T-helper 1 cell treated with Interleukin-12 subunit alpha and Interleukin-12 subunit beta and Interleukin-4 antibody, amounts not matched to agents 30 ng/mL and 1 ng/mL, for 36 hours (primary cell): ENCODE results near the gene ZNF766. TPM values are rescaled to one million over a fixed set of nuclear protein-coding genes. Genes with fewer than 3 reads are reported as not detected.
"Not testable (repeated sequence)": the region's sequence is repeated elsewhere in the genome, so short reads cannot be mapped to it uniquely, and the experiment has no call there.

Experiments used
- intact Hi-C: fragments of 100-400 bp; cut with micrococcal nuclease; formaldehyde crosslinking; loops from one replicate; pipeline ENCODE4 v1.15.1; 2024
- total RNA-seq: library from RNA; stranded (reverse); gene quantifications from 2 replicates; pipeline ENCODE4 v1.2.3, GENCODE V29; 2022

ZNF766 gene
- total RNA-seq, result 15.9 and 18.4 TPM in 2 replicates

- intact Hi-C loops, result loop anchor here (1.0 to 2.0 kb wide), 20 partner anchors 28 to 1198 kb away; partner anchors contain the start of genes ZNF160, ZNF468, ZNF480 and ZNF525
Observed at GRCh38 chr19:52269338-52270261, at the start of gene ZNF766. TSS of gene ZNF766 (plus strand) at chr19:52269587. CDS start at chr19:52269614, 27 bp downstream.

GRCh38 chr19:52219611-52220010 is 49.8 kb upstream of the ZNF766 start:
- intact Hi-C loops, result no loop called here

GRCh38 chr19:52221031-52221430 is 48.4 kb upstream of the ZNF766 start:
- intact Hi-C loops, result no loop called here

DNA sequence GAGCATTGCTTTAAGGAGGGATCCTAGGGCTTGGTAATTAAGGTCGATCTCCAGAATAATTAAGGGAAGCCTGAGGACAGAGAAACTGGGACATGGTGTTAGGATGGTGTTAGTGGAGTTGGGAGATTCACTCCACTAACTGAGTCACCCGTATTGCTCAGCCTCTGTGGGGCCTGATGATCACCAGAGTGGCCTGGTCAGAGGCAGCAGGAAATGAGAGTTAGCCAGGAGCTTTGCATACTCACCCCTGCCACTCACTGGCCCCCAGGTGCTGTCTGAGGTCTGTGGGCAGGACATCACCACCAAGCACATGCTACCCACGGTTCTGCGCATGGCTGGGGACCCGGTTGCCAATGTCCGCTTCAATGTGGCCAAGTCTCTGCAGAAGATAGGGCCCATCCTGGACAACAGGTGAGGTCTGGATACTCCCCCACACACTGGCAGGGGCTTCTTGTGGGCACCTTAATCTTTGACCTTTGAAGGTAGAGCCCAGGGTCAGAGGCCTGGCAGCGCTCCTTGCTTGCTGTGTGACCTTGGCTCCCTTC is 47.5 kb upstream of the ZNF766 start:
- intact Hi-C loops, result no loop called here

DNA sequence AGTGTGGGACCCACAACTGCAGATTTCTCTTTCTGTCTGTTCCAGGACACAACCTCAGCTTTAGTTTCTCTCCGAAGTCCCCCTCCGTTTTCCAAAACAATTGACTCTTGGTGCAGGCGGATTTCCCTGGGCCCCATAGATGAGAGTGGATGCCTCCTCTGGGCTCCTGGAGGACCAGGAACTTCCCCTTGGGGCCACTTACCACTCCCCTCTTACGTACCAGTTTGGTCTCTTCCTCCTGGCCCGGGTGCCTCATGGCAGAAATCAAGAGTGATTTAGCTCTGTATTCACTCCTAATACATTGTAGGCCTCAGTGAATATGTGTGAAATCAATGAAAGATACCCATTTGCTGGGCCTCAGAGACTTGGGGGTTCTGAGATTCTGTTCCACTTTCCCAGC is 45.2 kb upstream of the ZNF766 start:
- intact Hi-C loops, result no loop called here

DNA sequence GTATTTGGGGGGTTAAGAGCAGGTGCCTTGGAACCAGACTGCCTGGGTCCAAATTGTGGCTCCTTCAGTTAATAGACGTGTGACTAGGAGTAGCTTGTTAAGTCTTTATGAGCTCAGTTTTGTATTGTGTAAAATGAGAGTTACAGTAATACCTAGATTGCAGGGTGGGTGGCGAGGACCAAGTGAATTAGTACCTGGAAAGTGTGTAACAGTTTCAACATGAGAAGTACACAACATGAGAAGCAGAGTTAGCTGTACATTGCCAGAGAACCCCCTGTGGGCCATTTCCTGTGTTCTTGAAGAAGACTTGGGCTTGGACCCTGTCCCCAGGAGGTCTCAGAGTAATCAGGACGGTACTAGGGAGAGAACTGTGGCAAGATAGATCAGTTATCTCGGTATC is 42.7 kb upstream of the ZNF766 start:
- intact Hi-C loops, result no loop called here

GRCh38 chr19:52227196-52227940 is 42.0 kb upstream of the ZNF766 start:
- intact Hi-C loops, result no loop called here

DNA sequence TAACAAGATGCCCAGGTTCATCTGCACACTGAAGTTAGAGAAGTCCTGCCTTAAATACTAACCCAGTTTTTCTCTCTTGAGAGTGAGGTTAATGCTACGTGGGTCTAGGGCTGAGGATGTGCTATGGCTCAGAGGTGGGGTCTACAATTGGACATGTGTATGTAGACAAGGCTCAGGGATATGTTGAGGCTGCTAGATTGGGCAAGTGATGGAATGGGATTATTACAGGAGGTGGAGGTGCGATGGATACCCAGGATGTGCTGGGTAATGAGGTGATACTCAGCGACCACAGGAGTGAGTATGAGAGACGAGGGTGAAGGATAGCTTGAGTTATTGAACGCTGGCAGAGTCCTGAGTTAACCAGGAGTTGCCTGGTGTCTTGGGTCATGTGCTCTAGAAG is 41.4 kb upstream of the ZNF766 start:
- intact Hi-C loops, result no loop called here

DNA sequence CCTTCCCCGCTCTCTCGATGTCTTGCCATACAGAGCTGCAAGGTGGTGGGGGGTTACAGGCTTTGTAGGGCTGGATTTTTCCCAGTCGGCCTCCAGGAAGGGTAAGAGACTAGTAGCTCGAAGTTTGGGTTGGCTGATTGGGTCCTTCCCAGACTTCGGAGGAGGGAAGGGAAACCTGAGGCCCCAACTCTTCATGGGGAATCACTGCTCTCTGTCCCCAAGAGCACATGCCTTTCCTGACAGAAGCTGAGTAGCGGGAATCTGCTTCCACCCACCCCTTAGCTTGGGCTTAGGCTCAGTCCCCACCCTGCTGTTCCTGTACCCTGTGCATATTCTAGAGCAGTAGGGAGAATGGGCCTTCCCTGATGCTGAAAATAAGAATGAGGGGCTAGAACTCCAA is 39.9 kb upstream of the ZNF766 start:
- intact Hi-C loops, result no loop called here

DNA sequence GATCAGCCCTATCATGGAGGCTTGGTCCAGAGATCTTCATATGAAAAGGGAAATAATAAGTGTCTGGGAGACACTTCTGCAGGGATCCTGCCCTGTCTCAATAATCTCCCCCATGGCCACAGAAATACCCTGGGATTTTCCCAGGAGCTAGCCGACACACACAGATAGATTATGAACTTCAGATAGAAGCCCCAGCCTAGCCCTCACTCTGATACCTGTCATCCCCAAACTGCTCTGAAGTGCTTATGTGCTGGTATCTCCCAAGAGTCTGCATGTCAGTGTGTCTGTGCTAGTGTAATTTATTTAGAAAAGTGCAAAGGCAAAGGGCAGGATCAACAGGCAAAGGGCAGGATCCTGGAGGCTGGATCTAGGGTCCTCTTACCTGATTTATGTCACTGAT is 38.7 kb upstream of the ZNF766 start:
- intact Hi-C loops, result no loop called here

GRCh38 chr19:52231154-52231910 is 38.1 kb upstream of the ZNF766 start:
- intact Hi-C loops, result no loop called here

DNA sequence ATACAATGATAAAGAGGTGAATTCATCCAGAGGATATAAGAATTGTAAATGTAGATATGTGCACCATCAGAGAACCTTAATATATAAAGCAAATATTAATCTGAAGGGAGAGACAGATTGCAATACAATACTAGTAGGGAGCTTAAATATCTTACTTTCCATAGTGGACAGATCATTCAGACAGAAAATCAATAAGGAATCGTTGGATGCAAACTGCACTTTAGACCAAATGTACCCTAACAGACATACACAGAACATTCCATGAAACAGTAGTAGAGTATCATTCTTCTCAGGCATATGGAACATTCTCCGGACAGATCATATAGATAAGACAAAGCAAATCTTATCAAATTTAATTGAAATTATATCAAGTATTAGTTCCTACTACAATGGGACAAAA is 35.0 kb upstream of the ZNF766 start:
- intact Hi-C loops, result no loop called here

DNA sequence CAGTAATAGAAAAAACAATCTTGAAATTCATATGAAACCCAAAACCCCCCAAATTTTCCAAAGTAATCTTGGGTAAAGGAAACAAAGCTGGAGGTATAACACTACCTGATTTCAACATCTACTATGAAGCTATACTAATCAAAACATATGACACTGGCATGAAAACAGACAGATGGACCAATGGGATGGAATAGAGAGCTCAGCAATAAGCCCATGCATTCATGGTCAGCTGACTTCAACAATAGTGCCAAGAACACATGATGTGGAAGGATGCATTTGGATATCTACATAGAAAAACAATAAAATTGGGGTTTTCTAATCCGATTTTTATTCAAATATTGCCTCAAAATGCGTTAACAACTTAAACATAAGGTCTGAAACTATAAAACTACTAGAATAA is 32.2 kb upstream of the ZNF766 start:
- intact Hi-C loops, result loop anchor here (1.0 to 5.0 kb wide), 4 partner anchors 98 to 310 kb away; partner anchors contain the start of genes ZNF613, ZNF614, ZNF615 and ZNF616

GRCh38 chr19:52237771-52238400 is 31.5 kb upstream of the ZNF766 start:
- intact Hi-C loops, result loop anchor here (1.0 to 5.0 kb wide), 6 partner anchors 99 to 460 kb away; partner anchors contain the start of genes ZNF613, ZNF614, ZNF615 and ZNF616

GRCh38 chr19:52244021-52244420 is 25.4 kb upstream of the ZNF766 start:
- intact Hi-C loops, result no loop called here

DNA sequence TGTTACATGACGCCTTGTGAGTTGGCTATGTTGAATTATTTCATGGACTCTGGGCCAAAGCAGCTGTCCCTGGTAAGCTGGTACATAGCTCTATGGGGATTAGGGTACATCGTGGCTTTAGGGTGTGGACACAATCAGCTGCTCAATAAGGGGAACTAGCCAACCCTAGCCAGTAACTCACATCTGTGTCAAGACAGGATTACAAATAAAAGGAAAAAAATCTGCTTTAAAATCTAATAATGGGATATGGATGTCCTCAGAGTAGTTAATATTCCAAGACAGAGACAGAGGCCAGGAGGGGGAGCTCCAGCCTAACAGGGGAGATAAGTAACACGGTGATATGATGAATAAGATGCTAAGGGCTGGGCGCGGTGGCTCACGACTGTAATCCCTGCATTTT is 21.1 kb upstream of the ZNF766 start:
- intact Hi-C loops, result loop anchor here (1.0 kb wide), 2 partner anchors 322 to 500 kb away; partner anchors contain the start of gene ZNF701

GRCh38 chr19:52258426-52258825 is 11.0 kb upstream of the ZNF766 start:
- intact Hi-C loops, result no loop called here

DNA sequence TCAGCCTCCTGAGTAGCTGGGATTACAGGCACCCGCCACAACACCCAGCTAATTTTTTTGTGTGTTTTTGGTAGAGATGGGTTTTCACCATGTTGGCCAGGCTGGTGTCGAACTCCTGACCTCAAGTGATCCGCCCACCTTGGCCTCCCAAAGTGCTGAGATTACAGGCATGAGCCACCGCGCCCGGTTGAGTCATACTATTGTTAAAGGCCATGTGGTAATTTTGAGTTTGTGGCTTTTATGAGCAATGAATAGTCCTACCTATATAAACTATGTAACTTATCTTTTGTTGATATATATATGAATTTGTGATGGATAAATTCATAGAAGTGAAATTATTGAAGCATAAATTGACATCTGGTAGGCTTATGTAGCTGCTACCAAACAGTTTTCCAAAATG is 3.8 kb upstream of the ZNF766 start:
- intact Hi-C loops, result not testable (repeated sequence)

DNA sequence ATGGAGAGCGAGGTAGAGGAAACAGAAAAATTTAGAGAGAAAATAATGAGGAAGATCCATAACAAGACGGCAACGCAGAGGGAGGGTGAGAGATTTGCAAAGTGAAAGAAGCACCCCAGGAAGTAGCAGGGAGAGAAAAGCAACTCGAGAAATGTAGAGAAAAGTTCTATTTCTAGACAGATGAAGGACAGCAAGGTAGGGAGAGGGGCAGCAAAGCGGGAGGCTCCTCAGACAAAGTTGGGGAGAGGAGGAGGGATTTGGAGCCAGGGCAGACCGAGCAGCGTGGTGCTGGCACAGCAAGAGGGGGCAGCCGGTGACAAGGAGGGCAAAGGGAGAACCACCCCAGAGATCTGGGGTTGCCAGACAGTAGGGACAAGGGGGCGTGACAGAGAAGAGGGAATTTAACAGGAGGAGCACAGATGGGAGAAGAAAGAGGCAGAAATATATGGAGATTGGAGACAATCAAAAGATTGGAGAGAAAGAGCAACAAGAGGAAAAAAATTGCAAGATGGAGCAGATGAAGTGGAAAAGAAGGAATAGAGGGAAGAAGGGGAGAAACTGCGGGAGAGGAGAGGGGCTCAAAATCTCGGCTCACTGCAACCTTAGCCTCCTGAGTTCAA is 989 bp downstream of the ZNF766 start:
- intact Hi-C loops, result no loop called here

- intact Hi-C loops, result no loop called here
Observed at GRCh38 chr19:52273301-52273700, 3.9 kb downstream of the ZNF766 start.
